IMR-90 (cell line): Measurements from ENCODE around the gene ZNF862.

Experiments used
- BHLHE40 ChIP-seq: fragments of 150-350 bp; IDR thresholded peaks from 2 replicates; pipeline ENCODE4 v1.6.1; 2016; ENCODE audit warnings: mild to moderate bottlenecking, low read depth, low read length
- MXI1 ChIP-seq: IDR thresholded peaks from 2 replicates; pipeline ENCODE4 v1.6.1; 2012; ENCODE audit warnings: low read depth, mild to moderate bottlenecking, low read length, moderate library complexity, borderline replicate concordance
- POLR2A ChIP-seq: IDR thresholded peaks from 2 replicates; pipeline ENCODE4 v1.6.1; 2012; ENCODE audit warnings: mild to moderate bottlenecking, low read depth, low read length
- TF ChIP-seq, protein P1 (sequence below): conservative IDR thresholded peaks from 2 replicates; pipeline ENCODE4 v1.5.1; 2012; ENCODE audit warnings: mild to moderate bottlenecking, low read depth, low read length, improper control_type of control experiment
- TF ChIP-seq, protein P2 (sequence below): fragments of 150-350 bp; IDR thresholded peaks from 2 replicates; pipeline ENCODE4 v1.6.1; 2017; ENCODE audit warnings: mild to moderate bottlenecking, antibody characterized with exemption, low read length, low read depth

DNA sequence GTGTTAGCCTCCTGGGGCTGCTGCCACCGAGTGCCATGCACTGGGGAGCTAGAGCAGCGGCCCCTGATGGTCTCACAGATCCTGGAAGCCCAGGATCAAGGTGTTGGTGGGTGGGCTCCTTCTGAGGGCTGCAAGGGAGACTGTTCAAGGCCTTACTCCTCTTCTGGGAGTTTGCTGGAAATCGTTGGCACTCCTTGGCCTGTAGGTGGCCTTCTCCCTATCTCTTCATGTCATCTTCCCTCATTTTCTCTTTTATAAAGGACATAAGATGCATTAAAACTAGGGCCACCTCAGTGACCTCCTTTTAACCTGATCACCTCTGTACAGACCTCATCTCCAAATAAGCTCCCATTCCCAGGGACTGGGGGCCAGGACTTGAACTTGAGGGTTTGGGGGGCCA, 27.0 kb upstream of the ZNF862 start:
- TF ChIP-seq BHLHE40 (no peak), MXI1 (no peak), POLR2A (no peak)
- TF ChIP-seq, protein P1, sequence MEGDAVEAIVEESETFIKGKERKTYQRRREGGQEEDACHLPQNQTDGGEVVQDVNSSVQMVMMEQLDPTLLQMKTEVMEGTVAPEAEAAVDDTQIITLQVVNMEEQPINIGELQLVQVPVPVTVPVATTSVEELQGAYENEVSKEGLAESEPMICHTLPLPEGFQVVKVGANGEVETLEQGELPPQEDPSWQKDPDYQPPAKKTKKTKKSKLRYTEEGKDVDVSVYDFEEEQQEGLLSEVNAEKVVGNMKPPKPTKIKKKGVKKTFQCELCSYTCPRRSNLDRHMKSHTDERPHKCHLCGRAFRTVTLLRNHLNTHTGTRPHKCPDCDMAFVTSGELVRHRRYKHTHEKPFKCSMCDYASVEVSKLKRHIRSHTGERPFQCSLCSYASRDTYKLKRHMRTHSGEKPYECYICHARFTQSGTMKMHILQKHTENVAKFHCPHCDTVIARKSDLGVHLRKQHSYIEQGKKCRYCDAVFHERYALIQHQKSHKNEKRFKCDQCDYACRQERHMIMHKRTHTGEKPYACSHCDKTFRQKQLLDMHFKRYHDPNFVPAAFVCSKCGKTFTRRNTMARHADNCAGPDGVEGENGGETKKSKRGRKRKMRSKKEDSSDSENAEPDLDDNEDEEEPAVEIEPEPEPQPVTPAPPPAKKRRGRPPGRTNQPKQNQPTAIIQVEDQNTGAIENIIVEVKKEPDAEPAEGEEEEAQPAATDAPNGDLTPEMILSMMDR, result peak; percentile 28; the same call in 1 of the 2 replicates
- TF ChIP-seq, protein P2, sequence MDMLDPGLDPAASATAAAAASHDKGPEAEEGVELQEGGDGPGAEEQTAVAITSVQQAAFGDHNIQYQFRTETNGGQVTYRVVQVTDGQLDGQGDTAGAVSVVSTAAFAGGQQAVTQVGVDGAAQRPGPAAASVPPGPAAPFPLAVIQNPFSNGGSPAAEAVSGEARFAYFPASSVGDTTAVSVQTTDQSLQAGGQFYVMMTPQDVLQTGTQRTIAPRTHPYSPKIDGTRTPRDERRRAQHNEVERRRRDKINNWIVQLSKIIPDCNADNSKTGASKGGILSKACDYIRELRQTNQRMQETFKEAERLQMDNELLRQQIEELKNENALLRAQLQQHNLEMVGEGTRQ, result no peak
